Right lobe of liver (tissue), 4 donors: ENCODE measurements around the gene FANCC.

Experiments
- CTCF ChIP-seq, 4 donors: fragments of 200-600 bp in 3 of 4; fragments of 450-650 bp in 1 of 4; IDR thresholded peaks; one replicate each; pipeline versions ENCODE4 v1.5.1 to v1.8.0; 2016 to 2022; ENCODE audit warnings: antibody characterized with exemption in 4 of 4, mild to moderate bottlenecking in 2 of 4
- POLR2A ChIP-seq: fragments of 450-650 bp; IDR thresholded peaks from one replicate; pipeline ENCODE4 v1.6.1; 2017; ENCODE audit warnings: antibody characterized with exemption, mild to moderate bottlenecking
- donor health status: DM: no; HTN: no; CAD: no.
- donor health status: DM: no; HTN: no; CAD: no.
- donor health status: DM: no; HTN: yes; CAD: no.

- TF ChIP-seq CTCF (IDR thresholded peaks at IDR 0.05) (no peak), POLR2A (no peak)
These were observed 243.6 kb downstream of the FANCC start for GRCh38 chr9:95073918-95074317.
